Osteoblast (primary cell): Measurements from ENCODE around the gene MLLT6. TPM values are rescaled to one million over a fixed set of nuclear protein-coding genes. Genes with fewer than 3 reads are reported as not detected.

ENCODE experiments used
- DNase-seq: peaks from one replicate; pipeline ENCODE4 v3.0.0; 2011; ENCODE audit warnings: low spot score, mixed read lengths; ENCODE audit not compliant: insufficient read length; ENCODE audit errors: missing footprints
- H2AFZ ChIP-seq: 2 replicates; pipeline ENCODE4 v1.6.0; 2011; ENCODE audit warnings: mild to moderate bottlenecking, low read length
- H3K27ac ChIP-seq: 2 replicates; pipeline ENCODE4 v1.5.1; 2011; ENCODE audit warnings: mild to moderate bottlenecking, low read depth, low read length, moderate library complexity
- H3K27me3 ChIP-seq: 2 replicates; pipeline ENCODE4 v1.6.0; 2012; ENCODE audit warnings: mild to moderate bottlenecking, control low read depth, inconsistent platforms, low read length, moderate library complexity; ENCODE audit not compliant: insufficient read depth
- H3K36me3 ChIP-seq: 2 replicates; pipeline ENCODE4 v1.5.1; 2011; ENCODE audit warnings: mild to moderate bottlenecking, low read length, control low read depth, moderate library complexity; ENCODE audit not compliant: insufficient read depth
- H3K4me1 ChIP-seq: 2 replicates; pipeline ENCODE4 v1.5.1; 2011; ENCODE audit warnings: mild to moderate bottlenecking, low read length, control low read depth, moderate library complexity; ENCODE audit not compliant: insufficient read depth
- H3K4me2 ChIP-seq: 2 replicates; pipeline ENCODE4 v1.6.0; 2011; ENCODE audit warnings: mild to moderate bottlenecking, low read length; ENCODE audit not compliant: insufficient read depth
- H3K4me3 ChIP-seq: fragments of 200-600 bp; sonication (generic); 3 replicates; pipeline ENCODE4 v1.5.1; 2012; ENCODE audit warnings: mild to moderate bottlenecking, low read length, inconsistent platforms; ENCODE audit not compliant: insufficient read depth
- H3K79me2 ChIP-seq: 2 replicates; pipeline ENCODE4 v1.6.0; 2012; ENCODE audit warnings: mild to moderate bottlenecking, low read length, control low read depth, inconsistent platforms; ENCODE audit not compliant: insufficient read depth
- H3K9me3 ChIP-seq: 2 replicates; pipeline ENCODE4 v1.5.1; 2011; ENCODE audit warnings: low read depth, low read length, control low read depth
- H4K20me1 ChIP-seq: 2 replicates; pipeline ENCODE4 v1.6.0; 2012; ENCODE audit warnings: mild to moderate bottlenecking, low read length, control low read depth; ENCODE audit not compliant: insufficient read depth
- CTCF ChIP-seq: IDR thresholded peaks from 2 replicates; pipeline ENCODE4 v1.5.1; 2011; ENCODE audit warnings: mild to moderate bottlenecking, low read depth, low read length, moderate library complexity; ENCODE audit errors: extremely low read depth
- total RNA-seq: library from RNA; depleted of rRNA; stranded (reverse); fragments of >200 nt; gene quantifications from 2 replicates; pipeline ENCODE4 v1.2.3, GENCODE V29; 2012

MLLT6 gene
- total RNA-seq, 1 donor: 33.3 TPM

GRCh38 chr17:38709104-38709820, 4.2 kb downstream of the MLLT6 start:
- Histone ChIP-seq H3K79me2 (peaks cover 25% of the 10 kb centered on the region), H3K27me3 (no peaks in the 10 kb centered on the region), H4K20me1 (peaks cover 37% of the 10 kb centered on the region), H3K9me3 (no peaks in the 10 kb centered on the region), H3K4me1 (peaks cover 15% of the 10 kb centered on the region), H3K4me2 (no peak overlapping the region), H3K4me3 (no peak overlapping the region), H2AFZ (no peak overlapping the region), H3K36me3 (peaks cover 38% of the 10 kb centered on the region), H3K27ac (no peak overlapping the region)
- no peak for TF ChIP-seq CTCF
- peak; percentile 66 for DNase-seq

- peaks cover 37% of the 10 kb centered on the region for H4K20me1 ChIP-seq
- TF ChIP-seq CTCF: no peak
- H3K4me3 ChIP-seq: no peak overlapping the region
- H3K27me3 ChIP-seq: no peaks in the 10 kb centered on the region
- DNase-seq: peak; percentile 86
- no peak overlapping the region for H2AFZ ChIP-seq
- H3K36me3 ChIP-seq: peaks cover 46% of the 10 kb centered on the region
- no peak overlapping the region for H3K4me2 ChIP-seq
- H3K79me2 ChIP-seq: peaks cover 18% of the 10 kb centered on the region
- no peaks in the 10 kb centered on the region for H3K9me3 ChIP-seq
- H3K27ac ChIP-seq: no peak overlapping the region
- peaks cover 12% of the 10 kb centered on the region for H3K4me1 ChIP-seq
Measured at GRCh38 chr17:38709864-38710603, 5.0 kb downstream of the MLLT6 start.

GRCh38 chr17:38710604-38710962, 5.5 kb downstream of the MLLT6 start:
- TF ChIP-seq CTCF: no peak
- Histone ChIP-seq H3K4me3 (no peak overlapping the region), H3K27ac (no peak overlapping the region), H2AFZ (no peak overlapping the region), H3K9me3 (no peaks in the 10 kb centered on the region), H4K20me1 (peaks cover 37% of the 10 kb centered on the region), H3K79me2 (peaks cover 18% of the 10 kb centered on the region), H3K4me2 (no peak overlapping the region), H3K4me1 (peaks cover 12% of the 10 kb centered on the region), H3K27me3 (no peaks in the 10 kb centered on the region), H3K36me3 (peaks cover 50% of the 10 kb centered on the region)
- peak; percentile 59 for DNase-seq

- H2AFZ ChIP-seq: no peak overlapping the region
- TF ChIP-seq CTCF: no peak
- H3K36me3 ChIP-seq: peaks cover 50% of the 10 kb centered on the region
- no peaks in the 10 kb centered on the region for H3K9me3 ChIP-seq
- H3K4me3 ChIP-seq: no peak overlapping the region
- DNase-seq: peak; percentile 59
- no peaks in the 10 kb centered on the region for H3K27me3 ChIP-seq
- H3K4me2 ChIP-seq: no peak overlapping the region
- H3K79me2 ChIP-seq: peaks cover 15% of the 10 kb centered on the region
- H3K4me1 ChIP-seq: peaks cover 11% of the 10 kb centered on the region
- no peak overlapping the region for H3K27ac ChIP-seq
- H4K20me1 ChIP-seq: peaks cover 37% of the 10 kb centered on the region
Measured at GRCh38 chr17:38710985-38711384, 5.9 kb downstream of the MLLT6 start.
